ENCODE measurements around the gene CARD18. TPM values are rescaled to one million over a fixed set of nuclear protein-coding genes. Genes with fewer than 3 reads are reported as not detected.

The CARD18 gene
- total RNA-seq, 1 donor = not detected

Other genes with a start within 250 kb of the CARD18 start
- not detected for gene CASP12, start 241.3 kb downstream of the CARD18 start, total RNA-seq
- gene CASP4, start 171.2 kb downstream of the CARD18 start, total RNA-seq = 128 TPM
- gene CASP5, start 116.6 kb downstream of the CARD18 start, total RNA-seq = 0.27 TPM
- 13.5 TPM for gene CASP1, start 104.6 kb downstream of the CARD18 start, total RNA-seq
- gene CARD16, start 94.4 kb downstream of the CARD18 start, total RNA-seq = 5.9 TPM